Measurements from ENCODE around the gene MARS2.
"Not testable (repeated sequence)": the region's sequence is repeated elsewhere in the genome, so short reads cannot be mapped to it uniquely, and the experiment has no call there.

MARS2 gene

GRCh38 chr2:197706839-197707207, 1.7 kb downstream of the MARS2 start:
- DNase-seq (ENCODE audit: low read depth in 2 of 2), result no peak

GRCh38 chr2:197707316-197708213, 2.4 kb downstream of the MARS2 start:
- DNase-seq (ENCODE audit: low read depth in 2 of 2), result no peak

- no peak for DNase-seq (ENCODE audit: low read depth in 2 of 2)
Observed at GRCh38 chr2:197708331-197708730, 3.2 kb downstream of the MARS2 start.

- DNase-seq (ENCODE audit: low read depth in 2 of 2), result not testable (repeated sequence)
Observed at GRCh38 chr2:197709140-197709539, 4.0 kb downstream of the MARS2 start.

GRCh38 chr2:197710424-197711042, 5.4 kb downstream of the MARS2 start:
- no peak for DNase-seq (ENCODE audit: low read depth in 2 of 2)

GRCh38 chr2:197711578-197711977, 6.4 kb downstream of the MARS2 start:
- no peak for DNase-seq (ENCODE audit: low read depth in 2 of 2)

GRCh38 chr2:197713271-197713670, 8.1 kb downstream of the MARS2 start:
- no peak for DNase-seq (ENCODE audit: low read depth in 2 of 2)

GRCh38 chr2:197717863-197718262, 12.7 kb downstream of the MARS2 start:
- no peak for DNase-seq (ENCODE audit: low read depth in 2 of 2)

- no peak for DNase-seq (ENCODE audit: low read depth in 2 of 2)
Observed at GRCh38 chr2:197727011-197727410, 21.8 kb downstream of the MARS2 start.

GRCh38 chr2:197728555-197729544, 23.7 kb downstream of the MARS2 start:
- not testable (repeated sequence) for DNase-seq (ENCODE audit: low read depth in 2 of 2)

GRCh38 chr2:197740200-197740599, 35.0 kb downstream of the MARS2 start:
- no peak for DNase-seq (ENCODE audit: low read depth in 2 of 2)

All from stimulated activated CD8-positive, alpha-beta memory T cell treated with anti-CD3 and anti-CD28 coated beads, Interleukin-2, amount 100 ng/mL, for 1 hour (primary cell).